Lower leg skin (tissue), 4 donors: ENCODE results near the gene RAD51B. TPM values are rescaled to one million over a fixed set of nuclear protein-coding genes. Genes with fewer than 3 reads are reported as not detected.

Source experiments
- DNase-seq, 2 donors: peaks; one replicate each; pipeline ENCODE4 v3.0.0-alpha.2; 2019; ENCODE audit warnings: low spot score in 2 of 2
- H3K4me3 ChIP-seq: fragments of 200-600 bp; sonication (generic); 2 replicates; pipeline ENCODE4 v1.5.1; 2017; ENCODE audit warnings: mild to moderate bottlenecking, low read depth; ENCODE audit not compliant: poor library complexity, severe bottlenecking
- CTCF ChIP-seq, 3 donors: fragments of 450-650 bp; IDR thresholded peaks; one replicate each; pipeline ENCODE4 v1.5.1; 2016; ENCODE audit warnings: antibody characterized with exemption in 3 of 3, mild to moderate bottlenecking in 3 of 3, moderate library complexity in 2 of 3
- POLR2A ChIP-seq, 2 donors: fragments of 450-650 bp; IDR thresholded peaks; one replicate each; pipeline ENCODE4 v1.6.1; 2016 to 2017; ENCODE audit warnings: antibody characterized with exemption in 2 of 2, mild to moderate bottlenecking in 1 of 2, moderate library complexity in 1 of 2
- WGBS, 2 donors: methylation state at CpG; one replicate each; pipeline ENCODE4 v1.1.5; 2018; 5-methylcytosine and 5-hydroxymethylcytosine counted together
- intact Hi-C: fragments of 100-400 bp; cut with DNase I; formaldehyde crosslinking; loops from one replicate; pipeline ENCODE4 v1.15.0; 2023; ENCODE audit warnings: low total_unique reads
- total RNA-seq, 4 donors: library from RNA; depleted of rRNA; stranded (reverse); fragments of >200 nt; gene quantifications; one replicate each; pipeline ENCODE4 v1.1.0, GENCODE V29; 2016

The RAD51B gene
- total RNA-seq, 4 donors from 2014 or later: 6.1 to 27.2 (median 13.6) TPM

GRCh38 chr14:67784244-67784823 lies 35.2 kb upstream of the RAD51B start:
- no peak for DNase-seq
- H3K4me3 ChIP-seq: no peak overlapping the region
- intact Hi-C loops: no loop called here
- 83 to 88% methylated on average over 5 of the region's 5 CpGs for WGBS, 2 donors
- TF ChIP-seq POLR2A (IDR thresholded peaks at IDR 0.05) (no peak), CTCF (IDR thresholded peaks at IDR 0.05) (no peak)

- TF ChIP-seq CTCF (IDR thresholded peaks at IDR 0.05) (no peak), POLR2A (IDR thresholded peaks at IDR 0.05) (no peak)
- no peak overlapping the region for H3K4me3 ChIP-seq
- WGBS, 2 donors: 87 to 92% methylated on average over 4 of the region's 4 CpGs
- DNase-seq: no peak
- intact Hi-C loops: no loop called here
These were observed 34.1 kb upstream of the RAD51B start for GRCh38 chr14:67785270-67786109.

GRCh38 chr14:67787673-67788072 lies 31.9 kb upstream of the RAD51B start:
- TF ChIP-seq POLR2A (IDR thresholded peaks at IDR 0.05) (no peak), CTCF (IDR thresholded peaks at IDR 0.05) (no peak)
- 96% methylated on average over 1 of the region's 1 CpG for WGBS, 2 donors
- intact Hi-C loops: no loop called here
- DNase-seq: no peak
- no peak overlapping the region for H3K4me3 ChIP-seq

GRCh38 chr14:67798731-67799130 lies 20.8 kb upstream of the RAD51B start:
- no peak for TF ChIP-seq CTCF (IDR thresholded peaks at IDR 0.05)
- no peak for TF ChIP-seq POLR2A (IDR thresholded peaks at IDR 0.05)
- intact Hi-C loops: no loop called here
- WGBS, 2 donors: 79 to 96% methylated on average over 20 of the region's 20 CpGs
- H3K4me3 ChIP-seq: no peak overlapping the region
- DNase-seq: no peak

- no peak overlapping the region for H3K4me3 ChIP-seq
- intact Hi-C loops: no loop called here
- 96 to 97% methylated on average over 4 of the region's 4 CpGs for whole genome bisulfite sequencing, 2 donors
- DNase-seq: no peak
- no peak for TF ChIP-seq POLR2A (IDR thresholded peaks at IDR 0.05)
- no peak for TF ChIP-seq CTCF (IDR thresholded peaks at IDR 0.05)
These were observed 18.8 kb upstream of the RAD51B start for GRCh38 chr14:67800743-67801142.
